SU-DHL-6 (cell line): ENCODE measurements around the gene ZBED3.

Experiments used
- H2AFZ ChIP-seq: fragments of 200-600 bp; sonication (generic); 2 replicates; pipeline ENCODE4 v1.6.1; 2014; ENCODE audit warnings: low read depth, mild to moderate bottlenecking, moderate library complexity, mixed read lengths, antibody characterized with exemption, low read length; ENCODE audit not compliant: severe bottlenecking
- H3F3A ChIP-seq: fragments of 200-600 bp; shearing (Covaris generic); 2 replicates; pipeline ENCODE4 v1.6.0; 2016; ENCODE audit warnings: antibody characterized with exemption, mild to moderate bottlenecking; ENCODE audit not compliant: insufficient read depth
- H3K27ac ChIP-seq: fragments of 200-600 bp; sonication (generic); 2 replicates; pipeline ENCODE4 v1.5.1; 2016; ENCODE audit warnings: low read depth, mild to moderate bottlenecking, low read length, moderate library complexity, mixed read lengths
- H3K27me3 ChIP-seq: fragments of 200-600 bp; sonication (generic), shearing (Covaris generic); 2 replicates; pipeline ENCODE4 v1.6.0; 2014; ENCODE audit warnings: mild to moderate bottlenecking, low read length
- H3K36me3 ChIP-seq: fragments of 200-600 bp; sonication (generic); 2 replicates; pipeline ENCODE4 v1.6.1; 2014; ENCODE audit warnings: mild to moderate bottlenecking, low read length, mixed read lengths
- H3K4me2 ChIP-seq: fragments of 300-600, 200-600 bp; shearing (Covaris generic), sonication (generic); 2 replicates; pipeline ENCODE4 v1.6.0; 2014; ENCODE audit warnings: low read length, low read depth, mild to moderate bottlenecking; ENCODE audit not compliant: poor library complexity, severe bottlenecking
- H3K4me3 ChIP-seq: fragments of 200-600 bp; sonication (generic); 2 replicates; pipeline ENCODE4 v1.5.1; 2014; ENCODE audit warnings: antibody characterized with exemption, low read length, mild to moderate bottlenecking, mixed read lengths; ENCODE audit not compliant: insufficient read depth, poor library complexity, severe bottlenecking
- H3K79me2 ChIP-seq: fragments of 200-600 bp; sonication (generic); 2 replicates; pipeline ENCODE4 v1.6.1; 2014; ENCODE audit warnings: mild to moderate bottlenecking, low read length, moderate library complexity; ENCODE audit not compliant: insufficient read depth
- H3K9ac ChIP-seq: fragments of 200-600 bp; sonication (generic); 2 replicates; pipeline ENCODE4 v1.7.0; 2014; ENCODE audit warnings: mild to moderate bottlenecking, low read length
- H3K9me2 ChIP-seq: fragments of 200-600 bp; sonication (generic); replicated peaks from 2 replicates; pipeline ENCODE4 v1.6.1; 2014; ENCODE audit warnings: low read length; ENCODE audit not compliant: insufficient read depth
- H3K9me3 ChIP-seq: fragments of 200-600 bp; sonication (generic); 2 replicates; pipeline ENCODE4 v1.6.1; 2014; ENCODE audit warnings: low read length, mixed read lengths; ENCODE audit not compliant: insufficient read depth
- H4K20me1 ChIP-seq: fragments of 200-600 bp; sonication (generic); 2 replicates; pipeline ENCODE4 v1.6.1; 2014; ENCODE audit warnings: low read depth, mild to moderate bottlenecking, antibody characterized with exemption, low read length, moderate library complexity, mixed read lengths
- EZH2phosphoT487 ChIP-seq: fragments of 200-600 bp; sonication (generic), shearing (Covaris generic); conservative IDR thresholded peaks from 2 replicates; pipeline ENCODE4 v1.6.1; 2018; ENCODE audit warnings: mild to moderate bottlenecking, antibody characterized with exemption, low read length, moderate library complexity, mixed read lengths
- TF ChIP-seq, protein P1 (sequence below): fragments of 200-600 bp; sonication (generic); IDR thresholded peaks from one replicate; pipeline ENCODE4 v1.5.1; 2017; ENCODE audit warnings: antibody characterized with exemption, mild to moderate bottlenecking, low read length, moderate library complexity; ENCODE audit not compliant: insufficient read depth, poor library complexity, severe bottlenecking

Gene ZBED3, protein sequence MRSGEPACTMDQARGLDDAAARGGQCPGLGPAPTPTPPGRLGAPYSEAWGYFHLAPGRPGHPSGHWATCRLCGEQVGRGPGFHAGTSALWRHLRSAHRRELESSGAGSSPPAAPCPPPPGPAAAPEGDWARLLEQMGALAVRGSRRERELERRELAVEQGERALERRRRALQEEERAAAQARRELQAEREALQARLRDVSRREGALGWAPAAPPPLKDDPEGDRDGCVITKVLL

GRCh38 chr5:77086689-77087483, at the start of gene ZBED3:
ZBED3 (minus strand) TSS chr5:77087285; CDS start chr5:77077878, 9,407 bp downstream.
- Histone ChIP-seq H3K9me3 (no peaks in the 10 kb centered on the region), H3K79me2 (peaks cover 9% of the 10 kb centered on the region; the same call in 1 of the 2 replicates), H4K20me1 (no peaks in the 10 kb centered on the region), H3K27ac (peak within 1 kb of the TSS; percentile 76), H2AFZ (peak within 1 kb of the TSS; percentile 77), H3K36me3 (peaks cover 7% of the 10 kb centered on the region; the same call in 1 of the 2 replicates), H3K4me3 (peak within 1 kb of the TSS; percentile 70), H3K9ac (peak within 1 kb of the TSS; percentile 71), H3K4me2 (peak within 1 kb of the TSS; percentile 99), H3K9me2 (no peaks in the 10 kb centered on the region), H3K27me3 (no peaks in the 10 kb centered on the region), H3F3A (no peaks in the 10 kb centered on the region)
- TF ChIP-seq EZH2phosphoT487 = no peak
- TF ChIP-seq, protein P1, sequence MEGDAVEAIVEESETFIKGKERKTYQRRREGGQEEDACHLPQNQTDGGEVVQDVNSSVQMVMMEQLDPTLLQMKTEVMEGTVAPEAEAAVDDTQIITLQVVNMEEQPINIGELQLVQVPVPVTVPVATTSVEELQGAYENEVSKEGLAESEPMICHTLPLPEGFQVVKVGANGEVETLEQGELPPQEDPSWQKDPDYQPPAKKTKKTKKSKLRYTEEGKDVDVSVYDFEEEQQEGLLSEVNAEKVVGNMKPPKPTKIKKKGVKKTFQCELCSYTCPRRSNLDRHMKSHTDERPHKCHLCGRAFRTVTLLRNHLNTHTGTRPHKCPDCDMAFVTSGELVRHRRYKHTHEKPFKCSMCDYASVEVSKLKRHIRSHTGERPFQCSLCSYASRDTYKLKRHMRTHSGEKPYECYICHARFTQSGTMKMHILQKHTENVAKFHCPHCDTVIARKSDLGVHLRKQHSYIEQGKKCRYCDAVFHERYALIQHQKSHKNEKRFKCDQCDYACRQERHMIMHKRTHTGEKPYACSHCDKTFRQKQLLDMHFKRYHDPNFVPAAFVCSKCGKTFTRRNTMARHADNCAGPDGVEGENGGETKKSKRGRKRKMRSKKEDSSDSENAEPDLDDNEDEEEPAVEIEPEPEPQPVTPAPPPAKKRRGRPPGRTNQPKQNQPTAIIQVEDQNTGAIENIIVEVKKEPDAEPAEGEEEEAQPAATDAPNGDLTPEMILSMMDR = peak; percentile 22

DNA sequence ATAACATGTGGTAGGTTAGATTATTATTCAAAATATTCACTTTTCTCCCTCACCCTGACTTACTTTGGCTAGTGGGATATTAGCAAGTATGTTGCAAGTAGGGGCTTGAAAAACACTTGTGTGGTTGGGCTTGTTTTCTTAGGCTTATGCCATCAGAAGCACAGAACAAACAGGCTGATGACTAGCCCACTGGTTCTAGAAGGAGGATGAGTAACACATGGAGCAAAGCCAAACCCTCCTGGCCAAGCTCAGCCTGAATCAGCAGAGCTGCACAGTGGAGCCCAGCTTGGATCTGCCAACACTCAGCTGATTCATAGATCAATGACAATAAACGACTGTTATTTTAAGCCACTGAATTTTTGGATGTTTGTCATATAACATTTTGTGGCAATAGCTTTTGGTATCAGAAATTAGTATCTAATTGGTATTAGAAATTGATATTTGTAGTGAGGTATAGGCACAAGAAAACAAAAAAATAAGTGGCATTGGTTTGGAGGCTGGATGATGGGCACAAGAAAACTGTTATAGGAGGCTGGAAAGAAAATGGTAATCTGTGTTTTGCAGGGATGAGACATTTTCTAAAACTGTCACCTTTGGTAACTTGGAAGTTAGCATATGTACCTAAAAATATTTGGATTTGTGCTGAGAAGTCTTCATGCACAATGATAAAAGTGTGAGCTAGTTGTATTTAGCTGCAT, 46.1 kb upstream of the ZBED3 start:
- no peak overlapping the region for H3K4me2 ChIP-seq
- no peaks in the 10 kb centered on the region for H4K20me1 ChIP-seq
- no peak overlapping the region for H2AFZ ChIP-seq
- no peaks in the 10 kb centered on the region for H3F3A ChIP-seq
- TF ChIP-seq, protein P1 = no peak
- no peak for TF ChIP-seq EZH2phosphoT487
- no peaks in the 10 kb centered on the region for H3K27me3 ChIP-seq
- H3K9ac ChIP-seq = no peak overlapping the region
- H3K27ac ChIP-seq = no peak overlapping the region
- H3K4me3 ChIP-seq = no peak overlapping the region
- no peaks in the 10 kb centered on the region for H3K36me3 ChIP-seq
- H3K9me2 ChIP-seq = no peaks in the 10 kb centered on the region
- no peaks in the 10 kb centered on the region for H3K9me3 ChIP-seq
- no peaks in the 10 kb centered on the region for H3K79me2 ChIP-seq

GRCh38 chr5:77131361-77131760, 44.3 kb upstream of the ZBED3 start:
- H4K20me1 ChIP-seq = no peaks in the 10 kb centered on the region
- no peaks in the 10 kb centered on the region for H3K79me2 ChIP-seq
- no peak overlapping the region for H3K27ac ChIP-seq
- H3K36me3 ChIP-seq = no peaks in the 10 kb centered on the region
- H3K4me2 ChIP-seq = no peak overlapping the region
- H2AFZ ChIP-seq = no peak overlapping the region
- no peaks in the 10 kb centered on the region for H3K9me2 ChIP-seq
- H3K9ac ChIP-seq = no peak overlapping the region
- no peaks in the 10 kb centered on the region for H3K27me3 ChIP-seq
- TF ChIP-seq EZH2phosphoT487 = no peak
- TF ChIP-seq, protein P1 = no peak
- no peaks in the 10 kb centered on the region for H3K9me3 ChIP-seq
- no peaks in the 10 kb centered on the region for H3F3A ChIP-seq
- no peak overlapping the region for H3K4me3 ChIP-seq
